Astrocyte of the hippocampus (primary cell): ENCODE results near the gene DIO3.

Experiments used
- DNase-seq: peaks from one replicate; pipeline ENCODE4 v3.0.0; 2011; ENCODE audit warnings: low read depth, low spot score

Gene DIO3

DNA sequence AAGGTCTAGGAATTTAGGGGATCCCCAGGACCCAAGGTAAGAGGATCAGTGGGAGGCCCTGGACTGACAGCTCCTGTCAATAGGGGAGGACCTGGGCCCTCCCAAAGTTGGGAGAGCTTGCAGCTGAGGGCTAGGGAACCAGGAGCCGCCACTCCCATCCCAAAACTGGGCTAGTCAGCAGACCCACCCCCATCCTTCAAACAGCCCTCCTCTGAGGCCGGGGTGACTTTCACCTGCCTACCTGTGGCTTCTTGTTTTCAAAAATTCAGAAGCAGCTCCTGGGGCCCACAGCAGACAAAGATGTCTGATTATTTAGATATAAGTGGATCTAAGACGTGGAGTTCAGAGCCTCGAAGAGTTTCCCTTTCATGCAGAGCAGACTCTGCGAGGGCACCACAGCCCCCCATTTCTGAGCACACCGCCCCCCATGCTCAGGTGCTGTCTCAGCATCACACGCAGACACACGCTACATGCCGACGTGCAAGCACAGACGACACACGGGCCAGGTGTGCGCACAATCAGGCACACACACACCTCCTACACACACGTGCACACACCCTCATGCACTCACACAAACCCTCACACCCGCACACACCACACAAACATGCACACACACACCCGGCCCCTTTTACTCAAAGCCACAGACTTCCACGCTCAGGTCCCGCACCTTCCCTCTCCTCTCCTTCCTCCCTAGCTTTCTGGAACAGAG, 21.9 kb downstream of the DIO3 start:
- no peak for DNase-seq

DNA sequence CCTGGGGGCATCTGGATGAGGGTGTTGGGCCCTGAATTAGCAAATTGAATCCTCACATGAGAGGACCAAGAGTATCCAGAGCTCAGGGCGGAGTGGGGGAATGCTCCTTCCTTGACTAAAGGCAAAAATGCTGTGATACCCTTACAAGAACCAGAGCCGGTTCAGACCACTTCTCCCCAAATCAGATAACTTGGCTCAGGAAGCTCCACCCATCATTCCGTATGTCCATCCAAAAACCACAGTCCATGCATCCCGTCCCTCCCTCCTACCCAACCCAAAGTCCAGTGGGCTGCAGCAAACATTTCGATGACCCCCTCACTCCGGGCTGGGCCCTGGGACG, 22.4 kb downstream of the DIO3 start:
- DNase-seq = no peak

DNA sequence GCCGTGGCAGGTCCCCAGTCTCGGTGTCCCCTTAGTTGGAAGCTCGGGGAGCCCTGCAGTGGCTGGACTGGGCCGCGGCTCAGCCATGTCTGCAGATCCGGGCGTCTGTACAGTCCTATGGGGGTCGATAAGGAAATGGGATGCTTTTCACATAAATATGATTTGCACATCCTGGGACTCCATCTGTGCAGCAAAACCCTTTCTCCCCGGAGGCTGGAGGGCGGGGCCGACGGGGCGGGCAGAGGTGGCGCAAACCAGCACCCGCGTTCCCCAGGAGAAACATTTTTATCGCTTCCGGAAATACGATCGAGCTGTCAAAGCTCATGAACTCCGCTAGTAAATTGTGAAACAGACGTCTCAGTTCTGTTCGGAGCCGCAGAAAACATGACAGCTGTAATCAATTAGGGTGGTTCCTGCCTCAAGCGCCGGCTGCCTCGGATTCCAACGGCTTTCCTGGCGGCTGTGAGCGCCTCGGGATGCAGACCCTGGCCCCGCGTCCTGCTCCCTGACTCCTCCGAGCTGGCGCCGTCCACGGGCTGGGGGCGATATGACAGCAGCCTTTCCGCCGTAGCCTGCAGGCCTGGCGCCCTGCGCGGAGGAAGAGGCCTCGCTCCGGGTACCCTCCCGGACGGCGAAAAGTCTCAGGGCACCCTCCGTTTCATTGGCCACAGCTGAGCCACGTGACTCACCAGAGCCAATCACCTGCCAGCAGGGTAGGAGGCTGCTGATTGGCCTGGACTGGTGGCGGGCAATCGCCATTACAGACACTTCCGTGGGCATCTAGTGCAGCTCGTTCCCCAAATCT, 23.0 kb downstream of the DIO3 start:
- DNase-seq = no peak

DNA sequence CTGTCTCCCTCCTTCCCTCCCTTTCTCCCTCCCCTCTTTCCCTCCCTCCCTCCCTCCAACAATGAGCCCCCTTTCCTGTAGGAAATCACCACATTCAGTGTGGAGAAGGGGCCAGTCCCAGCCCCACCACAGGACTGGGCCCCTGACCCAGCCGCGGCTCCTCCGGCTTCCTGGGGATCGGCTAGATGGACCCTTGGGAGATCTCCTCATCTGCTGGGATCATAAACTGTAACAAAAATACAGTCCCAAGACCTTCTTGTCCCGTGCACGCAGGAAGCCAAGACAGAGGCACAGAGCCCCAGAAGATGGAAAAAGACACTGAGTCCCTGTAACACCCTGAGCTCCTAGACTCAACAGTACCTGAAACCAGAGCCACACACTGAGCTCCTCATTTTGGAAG, 23.9 kb downstream of the DIO3 start:
- no peak for DNase-seq

DNA sequence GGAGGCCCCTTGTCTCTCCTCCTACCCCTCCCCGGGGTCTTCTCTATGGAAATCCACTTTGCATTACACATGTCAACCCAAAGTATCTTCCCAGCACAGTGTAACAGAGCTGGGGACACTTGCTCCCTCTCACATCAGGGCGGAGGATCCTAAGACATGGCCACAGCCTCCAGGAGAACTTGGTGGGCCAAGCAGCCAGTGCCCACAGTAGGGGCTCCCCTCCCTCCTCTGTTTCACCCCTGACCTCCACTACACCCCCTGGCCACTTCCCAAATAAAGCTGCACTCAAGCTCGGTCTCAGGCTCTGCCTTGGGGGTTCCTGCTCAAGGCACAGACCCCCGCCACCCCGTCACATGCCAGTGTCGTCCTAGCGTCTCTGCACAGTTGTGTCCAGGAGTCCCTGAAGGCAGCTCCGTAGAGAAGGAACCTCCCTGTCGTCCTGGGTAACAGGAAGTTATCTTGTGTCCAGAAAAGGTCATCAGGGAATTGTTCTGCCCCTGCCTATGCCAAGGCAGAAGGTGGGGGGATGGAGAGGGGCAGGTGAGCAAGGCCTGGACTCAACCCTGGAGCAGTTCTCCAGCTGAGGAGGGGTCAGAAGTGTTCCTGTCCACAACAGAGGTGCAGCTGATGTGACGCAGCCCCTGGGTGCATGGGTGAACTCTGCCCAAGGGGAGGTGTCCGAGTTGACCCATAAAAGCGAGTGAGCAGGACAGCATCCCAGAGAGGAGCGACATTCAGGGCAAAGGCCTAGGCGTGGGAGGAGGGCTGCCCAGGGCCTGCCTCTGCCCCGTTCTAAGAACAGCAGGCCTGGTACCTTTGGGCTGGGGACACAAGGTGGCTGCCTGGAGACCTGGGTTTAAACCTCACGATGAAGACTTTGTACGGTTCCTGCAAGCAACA, 25.5 kb downstream of the DIO3 start:
- DNase-seq = no peak

DNA sequence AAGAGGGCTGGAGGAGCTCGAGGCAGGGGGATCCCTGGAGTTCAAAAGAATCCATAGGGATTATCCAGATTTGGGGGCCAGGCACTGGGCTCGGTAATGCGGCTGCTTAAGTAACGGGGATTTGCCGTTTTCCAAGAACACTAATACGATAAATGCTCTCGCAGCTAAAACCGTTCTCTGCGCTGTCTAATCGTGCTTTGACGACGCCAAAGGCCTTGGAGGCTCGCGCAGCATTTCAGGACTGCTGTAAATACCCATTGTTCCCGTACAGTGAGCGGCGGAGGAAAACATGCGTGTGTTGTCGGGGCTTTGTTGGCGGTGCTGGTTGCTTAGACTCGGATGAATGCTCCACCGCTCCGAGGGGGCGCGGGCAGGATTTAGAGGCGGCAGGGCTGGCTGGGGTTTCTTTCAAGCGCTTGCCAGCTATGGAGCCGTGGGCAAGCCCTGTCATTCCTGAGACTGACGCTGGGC, 26.2 kb downstream of the DIO3 start:
- DNase-seq = peak; percentile 74

DNA sequence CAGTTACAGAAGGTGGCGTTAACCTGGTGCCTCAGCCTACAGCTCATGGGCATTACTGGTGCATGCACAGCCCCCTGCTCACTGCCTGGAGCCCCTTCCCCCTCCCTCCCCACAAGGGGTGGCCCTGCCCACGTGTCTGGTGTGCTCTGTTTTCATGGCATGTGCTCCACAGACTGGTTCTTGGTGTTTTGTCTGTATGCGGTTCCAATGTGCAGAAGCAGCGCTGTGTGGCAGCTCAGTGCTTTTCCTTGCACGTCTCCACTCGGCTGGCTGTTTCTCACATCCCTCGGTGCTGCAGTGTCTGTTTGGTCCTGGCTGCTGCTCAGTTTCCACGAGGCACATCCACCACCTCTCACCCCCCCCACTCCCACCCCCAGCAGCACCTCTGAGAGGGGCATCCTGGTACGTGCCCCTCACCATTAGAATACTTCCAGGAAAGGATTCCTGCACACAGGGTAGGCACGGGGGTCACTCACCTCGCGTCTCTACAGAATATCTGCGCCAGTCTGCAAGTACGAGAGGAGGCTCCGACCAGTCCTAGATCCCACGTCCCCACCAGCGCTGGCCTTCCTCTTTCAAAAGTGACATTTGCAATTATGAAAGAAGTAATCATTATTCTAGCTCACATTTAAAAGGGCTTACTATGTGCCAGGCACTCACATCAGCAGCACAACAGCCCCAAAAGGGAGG, 27.1 kb downstream of the DIO3 start:
- peak; percentile 16 for DNase-seq

DNA sequence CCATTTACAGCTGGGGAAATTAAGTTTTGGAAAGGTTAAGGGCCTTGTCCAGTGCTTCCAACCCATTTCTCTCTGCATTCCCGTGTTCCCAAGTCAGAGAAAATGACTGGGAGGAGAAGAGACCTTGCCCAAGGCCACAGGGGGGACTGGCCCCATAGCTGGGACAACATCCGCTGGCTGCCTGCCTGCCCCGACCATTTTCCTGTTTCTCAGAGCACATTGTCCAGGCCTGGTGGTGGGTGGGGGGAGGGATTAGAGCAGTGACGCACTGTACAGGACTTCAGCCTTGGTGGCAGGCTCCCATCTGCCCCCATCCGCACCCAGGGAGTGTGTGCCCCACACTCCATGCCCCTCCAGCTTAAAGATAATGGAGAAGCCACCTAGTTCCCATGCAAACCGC, 27.7 kb downstream of the DIO3 start:
- peak; percentile 51 for DNase-seq

DNA sequence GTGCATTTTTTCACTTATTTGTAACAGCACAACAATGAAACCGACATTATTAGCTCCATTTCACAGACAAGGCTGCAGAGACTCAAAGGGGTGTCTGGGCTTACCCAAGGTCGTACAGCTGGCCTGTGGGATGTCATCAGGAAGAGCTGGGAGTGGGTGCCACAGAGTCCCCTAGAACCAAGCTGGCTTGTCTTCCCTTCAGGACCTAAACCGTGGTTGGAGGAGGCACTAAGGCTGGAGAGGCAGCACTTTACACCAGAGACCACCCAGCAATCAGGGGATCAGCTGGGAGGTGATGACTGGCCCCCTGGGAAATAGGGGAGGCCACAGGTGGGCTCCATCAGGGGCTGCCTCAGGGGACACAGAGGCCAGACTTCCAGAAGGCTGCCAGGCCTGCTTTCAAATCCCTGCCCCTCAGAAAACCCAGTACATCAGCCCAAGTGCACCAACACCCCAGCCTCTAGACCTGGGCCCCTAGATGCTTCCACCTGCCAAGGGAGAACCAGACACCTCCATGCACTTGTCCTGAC, 28.3 kb downstream of the DIO3 start:
- DNase-seq = no peak

DNA sequence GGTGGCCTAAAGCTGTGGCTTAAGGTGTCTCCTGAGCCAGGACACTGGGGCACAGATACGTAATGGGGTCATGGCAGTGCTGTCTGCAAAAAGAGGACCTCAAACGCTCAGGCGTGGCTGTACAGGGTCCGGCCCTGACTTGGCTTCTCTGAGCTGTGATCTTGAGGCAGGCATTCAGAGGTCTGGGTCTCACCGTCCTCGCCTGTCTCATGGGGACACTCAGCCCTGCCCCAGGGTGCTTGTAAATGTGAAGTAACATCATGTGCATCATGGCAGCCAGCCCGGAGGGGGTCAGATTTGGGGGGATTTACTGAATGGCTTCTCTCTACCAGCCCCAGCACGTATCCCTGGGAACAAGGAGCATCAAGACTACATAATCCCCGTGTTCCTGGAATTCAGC, 28.8 kb downstream of the DIO3 start:
- DNase-seq = no peak

DNA sequence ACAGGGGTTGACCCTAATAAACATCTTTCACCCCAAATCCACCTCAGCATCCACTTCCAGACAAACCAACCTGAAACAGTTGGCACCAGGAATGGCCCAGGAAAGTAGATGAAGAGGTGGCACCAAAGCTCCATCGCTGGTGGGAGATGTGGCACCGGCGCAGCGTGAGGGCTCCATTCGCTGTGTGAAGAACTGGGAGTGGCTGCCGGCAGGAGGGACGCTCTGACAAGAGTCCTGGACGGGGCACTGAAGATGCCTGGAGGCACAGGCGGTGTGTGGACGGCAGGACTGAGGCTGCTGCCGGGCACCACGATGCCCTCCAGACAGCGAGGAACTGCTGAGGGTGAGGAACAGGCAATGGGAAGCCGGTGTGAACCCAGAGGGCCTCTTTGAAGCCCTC, 29.3 kb downstream of the DIO3 start:
- no peak for DNase-seq

DNA sequence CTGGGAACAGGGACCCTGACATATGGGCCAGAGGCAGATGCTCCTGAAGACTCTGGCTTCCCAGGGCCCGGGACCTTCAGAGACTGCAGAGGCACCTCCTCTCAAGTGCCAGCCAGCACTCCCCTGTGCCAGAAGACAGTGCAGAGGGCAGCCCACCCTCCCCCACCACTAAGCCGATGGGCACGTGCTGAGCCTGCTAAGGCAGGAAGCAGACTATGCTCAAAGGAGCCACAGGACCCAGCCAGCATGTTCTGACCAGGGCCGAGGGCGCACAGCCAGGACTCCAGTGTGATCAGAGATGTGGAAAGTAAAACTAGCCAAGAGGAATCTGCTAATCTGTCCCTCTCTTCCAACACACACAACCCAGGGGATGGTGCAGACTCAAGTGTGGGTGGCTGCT, 29.8 kb downstream of the DIO3 start:
- peak; percentile 43 for DNase-seq

DNA sequence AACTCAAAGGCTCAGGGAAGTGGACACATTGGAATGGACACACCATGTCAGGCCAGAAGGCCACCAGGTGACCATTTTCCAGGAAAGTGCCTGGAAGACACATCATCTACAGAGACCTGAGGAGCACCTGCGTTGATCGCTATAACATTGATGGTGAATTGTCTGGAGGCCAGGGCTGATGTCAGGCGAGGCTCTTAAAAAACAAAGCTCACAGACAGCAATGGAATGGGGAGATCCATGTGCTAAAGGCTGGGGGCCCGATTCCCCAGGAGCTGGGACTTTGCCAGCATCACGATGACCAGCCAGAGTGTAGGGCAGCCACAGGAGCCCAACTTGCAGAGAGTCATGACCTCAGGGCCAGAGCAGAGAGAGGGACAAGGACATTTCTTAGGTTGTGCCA, 30.3 kb downstream of the DIO3 start:
- DNase-seq = no peak

DNA sequence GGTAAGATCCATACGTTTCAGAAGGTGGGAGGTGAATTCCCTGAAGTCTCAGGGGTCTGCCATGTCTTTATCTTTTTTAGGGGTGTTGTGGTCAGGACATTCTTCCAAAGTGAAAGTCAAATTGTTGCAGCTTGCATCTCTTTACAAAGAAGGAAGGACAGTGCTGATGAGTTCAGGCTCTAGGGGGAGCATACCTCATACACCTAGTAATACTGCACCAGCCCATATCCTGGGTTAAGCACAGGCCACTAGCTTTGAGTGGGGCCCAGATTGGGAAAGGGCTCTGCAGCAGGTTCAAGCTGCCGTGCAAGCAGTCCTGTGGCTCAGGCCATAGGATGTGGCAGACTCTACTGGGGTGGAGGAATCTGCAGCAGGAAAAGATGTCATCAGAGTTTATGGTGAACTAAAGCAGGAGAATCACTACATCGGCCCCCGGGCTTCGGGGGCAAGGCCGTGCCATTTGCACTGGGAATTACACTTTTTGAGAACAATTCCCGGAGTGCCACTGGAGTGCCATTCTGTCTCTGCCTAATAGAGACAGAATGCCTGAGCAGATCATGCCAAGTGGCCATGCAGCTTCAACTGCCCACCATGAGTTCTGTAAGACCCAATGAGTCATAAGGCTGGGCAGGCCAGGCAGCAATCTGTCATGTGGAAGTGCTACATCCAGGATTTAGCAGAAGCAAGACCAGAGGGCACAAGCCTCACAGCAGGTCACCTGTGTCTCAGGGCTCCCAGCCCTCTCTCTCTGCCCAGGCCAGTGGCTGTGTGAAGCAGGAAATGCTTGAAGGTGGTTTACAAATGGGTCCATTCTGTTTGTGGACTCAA, 32.3 kb downstream of the DIO3 start:
- no peak for DNase-seq

DNA sequence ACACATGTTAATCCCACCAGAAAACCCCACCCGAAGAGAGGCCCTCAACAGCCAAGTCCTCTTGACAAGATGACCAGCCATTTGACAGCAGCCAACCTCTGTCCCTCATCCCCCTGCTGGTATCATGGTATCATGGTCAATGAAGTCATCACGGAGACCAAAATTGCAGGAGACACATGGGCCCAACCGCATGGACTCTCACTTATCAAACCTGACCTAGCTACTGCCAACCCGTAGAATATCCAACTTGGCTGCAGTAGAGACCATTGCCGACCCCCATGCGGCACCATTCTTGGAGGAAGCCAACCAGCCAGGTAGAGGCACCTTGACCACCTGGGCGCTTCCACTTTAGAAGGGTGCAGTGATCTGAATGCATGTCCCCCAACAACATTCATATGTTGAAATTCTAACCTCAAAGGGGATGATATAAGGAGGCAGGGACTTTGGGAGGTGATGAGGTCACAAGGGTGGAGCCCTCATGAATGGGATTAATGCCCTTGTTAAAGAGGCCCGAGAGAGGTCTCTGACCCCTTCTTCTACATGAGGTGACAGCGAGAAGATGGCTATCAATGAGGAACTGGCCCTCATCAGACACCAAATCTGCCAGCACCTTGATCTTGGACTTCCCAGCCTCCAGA, 33.3 kb downstream of the DIO3 start:
- DNase-seq = no peak

DNA sequence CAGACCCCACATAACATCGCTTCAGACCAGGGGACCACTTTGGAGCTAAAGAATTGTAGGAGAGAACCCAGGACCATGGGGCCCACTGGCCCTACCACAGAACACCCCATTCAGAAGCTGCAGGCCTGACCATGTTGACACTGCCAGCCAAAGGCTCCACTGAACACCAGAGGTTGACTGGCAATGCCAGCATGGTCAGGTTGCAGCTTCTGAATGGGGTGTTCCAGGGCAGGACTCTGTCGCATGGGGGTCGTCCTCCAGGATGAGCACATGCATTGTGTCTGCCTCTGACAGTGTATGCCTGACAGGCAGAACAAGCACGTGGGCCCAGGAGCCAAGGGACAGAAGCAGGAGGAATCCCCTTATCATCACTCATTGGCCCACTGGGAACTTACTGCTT, 34.1 kb downstream of the DIO3 start:
- no peak for DNase-seq

DNA sequence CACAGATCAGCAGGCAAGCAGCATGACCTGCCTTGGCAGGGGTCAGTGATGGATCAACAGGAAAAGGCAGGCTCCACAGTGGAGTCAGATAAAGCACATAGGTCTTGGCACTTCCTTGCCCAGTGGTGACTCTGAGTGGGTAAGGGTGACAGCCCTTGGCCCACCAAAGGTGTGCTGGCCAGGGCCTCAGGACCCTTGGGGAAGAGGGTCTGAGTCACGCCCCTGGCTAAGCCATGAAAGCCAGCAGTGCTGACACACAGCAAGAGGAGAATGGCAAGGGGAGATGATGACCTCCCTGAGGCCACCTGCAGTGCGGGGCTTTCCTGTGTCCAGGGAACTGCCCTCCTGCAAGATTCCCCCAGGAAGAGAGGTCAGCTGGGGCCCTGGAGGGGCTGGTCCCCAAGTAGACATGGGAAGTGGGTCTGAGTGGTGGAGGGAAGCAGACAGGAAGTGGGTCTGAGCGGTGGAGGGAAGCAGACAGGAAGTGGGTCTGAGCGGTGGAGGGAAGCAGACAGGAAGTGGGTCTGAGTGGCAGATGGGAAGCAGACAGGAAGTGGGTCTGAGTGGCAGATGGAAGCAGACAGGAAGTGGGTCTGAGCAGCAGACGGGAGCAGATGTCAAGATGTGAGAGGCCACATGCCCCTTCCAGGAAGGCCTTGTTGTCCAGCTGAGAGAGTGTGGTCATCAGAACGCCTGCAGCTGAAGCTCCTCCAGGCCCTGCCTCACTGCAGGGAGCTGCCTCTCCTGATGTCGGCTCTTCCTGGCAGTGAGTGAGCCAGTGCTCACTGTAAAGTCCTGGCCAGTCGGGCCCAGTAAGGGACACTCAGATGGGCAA, 34.8 kb downstream of the DIO3 start:
- DNase-seq = no peak

DNA sequence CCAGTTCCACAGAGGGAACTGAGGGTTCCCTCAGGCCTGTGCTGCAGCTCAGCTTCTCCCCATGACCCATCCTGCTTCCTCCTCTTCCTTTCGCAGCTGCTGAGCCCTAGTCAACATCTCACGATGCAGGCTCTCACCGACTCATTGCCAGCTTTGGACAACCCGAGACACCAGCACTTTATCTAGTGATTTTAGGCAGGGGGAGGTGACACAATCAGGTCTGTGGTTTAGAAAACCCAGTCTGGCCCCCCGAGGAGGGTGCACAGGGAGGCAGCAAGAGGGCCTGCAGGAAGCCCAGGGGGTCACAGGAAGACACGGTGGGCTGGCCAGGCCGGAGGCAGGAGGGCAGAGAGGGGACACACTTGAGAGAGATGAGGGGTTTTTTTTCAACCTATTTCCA, 35.4 kb downstream of the DIO3 start:
- DNase-seq = no peak

DNA sequence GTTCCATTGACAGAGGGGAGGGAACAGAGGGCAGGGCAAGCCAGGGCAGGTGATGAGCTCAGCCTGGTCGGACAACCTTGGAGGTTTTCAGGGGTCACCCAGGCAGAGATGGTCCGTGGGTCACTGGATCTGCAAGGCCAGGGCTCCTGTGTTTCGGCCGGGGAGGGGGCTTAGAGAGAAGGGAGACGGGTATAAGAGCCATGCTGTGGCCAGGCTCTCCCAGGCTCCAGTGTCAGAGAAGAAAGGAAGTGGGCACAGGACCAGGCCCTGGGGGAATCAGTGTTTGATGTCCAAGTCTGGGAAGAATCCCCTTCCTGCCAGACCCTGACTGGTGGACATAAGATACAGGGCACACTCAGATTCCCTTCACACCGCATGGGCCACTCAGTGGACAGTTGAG, 36.9 kb downstream of the DIO3 start:
- DNase-seq = no peak
